Thyroid gland (tissue), 4 donors: ENCODE data around the gene PLD1. TPM values are rescaled to one million over a fixed set of nuclear protein-coding genes. Genes with fewer than 3 reads are reported as not detected.

ENCODE experiments used
- DNase-seq, 2 donors: peaks; one replicate each; pipeline ENCODE4 v3.0.0-alpha.2; 2019
- H3K27ac ChIP-seq, 3 donors: fragments of 200-600 bp; sonication (generic); 1 replicate in 2 of 3; 2 replicates in 1 of 3; pipeline ENCODE4 v1.5.1; 2016 to 2019; ENCODE audit warnings: mild to moderate bottlenecking in 1 of 3, moderate library complexity in 1 of 3
- H3K27me3 ChIP-seq: fragments of 200-600 bp; sonication (generic); one replicate; pipeline ENCODE4 v1.5.1; 2019
- H3K36me3 ChIP-seq, 2 donors: fragments of 200-600 bp; sonication (generic); one replicate each; pipeline ENCODE4 v1.5.1; 2016 to 2019
- H3K4me1 ChIP-seq, 2 donors: fragments of 200-600 bp; sonication (generic); one replicate each; pipeline ENCODE4 v1.5.1; 2017 to 2019
- H3K4me3 ChIP-seq, 3 donors: fragments of 200-600 bp; sonication (generic); replicated peaks in 1 of 3; 1 replicate in 2 of 3; 2 replicates in 1 of 3; pipeline ENCODE4 v1.5.1; 2016; ENCODE audit warnings: mild to moderate bottlenecking in 1 of 3
- H3K9me3 ChIP-seq: fragments of 200-600 bp; sonication (generic); one replicate; pipeline ENCODE4 v1.5.1; 2017
- CTCF ChIP-seq, 6 experiments: fragments of 200-600 bp in 3 of 6; fragments of 450-650 bp in 3 of 6; sonication (generic) in 3 of 6; IDR thresholded peaks; one replicate each; pipeline ENCODE4 v1.5.1; 2016 to 2019; ENCODE audit warnings: antibody characterized with exemption in 6 of 6, mild to moderate bottlenecking in 2 of 6, inconsistent platforms in 1 of 6, moderate library complexity in 1 of 6
- POLR2A ChIP-seq, 2 donors: fragments of 450-650 bp; IDR thresholded peaks; one replicate each; pipeline ENCODE4 v1.6.1; 2017; ENCODE audit warnings: antibody characterized with exemption in 2 of 2, mild to moderate bottlenecking in 2 of 2, moderate library complexity in 1 of 2
- WGBS, 2 donors: methylation state at CpG; one replicate each; pipeline ENCODE4 v1.1.5; 2017; 5-methylcytosine and 5-hydroxymethylcytosine counted together
- intact Hi-C: fragments of 100-400 bp; cut with DNase I; formaldehyde crosslinking; loops from one replicate; pipeline ENCODE4 v1.15.1; 2023
- total RNA-seq, 4 donors: library from RNA; depleted of rRNA; stranded (reverse); fragments of >200 nt; gene quantifications; one replicate each; pipeline ENCODE4 v1.2.3, GENCODE V29; 2016

Gene PLD1
- total RNA-seq, 4 donors from 2014 or later, result 13.0 to 21.7 (median 19.8) TPM

DNA sequence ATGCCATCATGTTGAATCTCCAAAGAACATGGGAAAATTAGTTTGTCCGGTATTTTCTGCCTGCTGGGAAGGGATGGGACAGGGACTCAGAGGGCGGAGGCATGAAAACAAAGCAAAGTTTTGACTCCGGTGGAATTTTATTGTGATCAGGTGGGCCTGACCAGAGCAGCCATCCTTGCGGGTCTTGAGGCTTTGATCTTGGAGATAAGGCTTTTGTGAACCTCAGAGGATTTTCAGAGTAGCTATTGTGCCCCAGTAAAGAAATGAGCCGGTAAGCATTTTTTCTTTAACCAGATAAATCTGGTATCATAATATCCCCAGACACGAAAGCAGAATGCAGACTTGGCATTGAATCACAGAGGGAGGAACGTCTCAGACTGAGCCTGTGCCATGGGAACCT, 250.7 kb downstream of the PLD1 start:
- TF ChIP-seq POLR2A (IDR thresholded peaks at IDR 0.05), result no peak
- TF ChIP-seq CTCF (IDR thresholded peaks at IDR 0.05), result no peak
- 74 to 84% methylated on average over 7 of the region's 7 CpGs for WGBS, 2 donors
- peaks cover 0 to 10% of the 10 kb centered on the region in 2 donors for H3K4me1 ChIP-seq
- H3K4me3 ChIP-seq, result no peak overlapping the region
- H3K36me3 ChIP-seq, result no peaks in the 10 kb centered on the region
- H3K27ac ChIP-seq, result no peak overlapping the region
- H3K27me3 ChIP-seq, result no peaks in the 10 kb centered on the region
- intact Hi-C loops, result no loop called here
- no peaks in the 10 kb centered on the region for H3K9me3 ChIP-seq
- DNase-seq, result no peak

DNA sequence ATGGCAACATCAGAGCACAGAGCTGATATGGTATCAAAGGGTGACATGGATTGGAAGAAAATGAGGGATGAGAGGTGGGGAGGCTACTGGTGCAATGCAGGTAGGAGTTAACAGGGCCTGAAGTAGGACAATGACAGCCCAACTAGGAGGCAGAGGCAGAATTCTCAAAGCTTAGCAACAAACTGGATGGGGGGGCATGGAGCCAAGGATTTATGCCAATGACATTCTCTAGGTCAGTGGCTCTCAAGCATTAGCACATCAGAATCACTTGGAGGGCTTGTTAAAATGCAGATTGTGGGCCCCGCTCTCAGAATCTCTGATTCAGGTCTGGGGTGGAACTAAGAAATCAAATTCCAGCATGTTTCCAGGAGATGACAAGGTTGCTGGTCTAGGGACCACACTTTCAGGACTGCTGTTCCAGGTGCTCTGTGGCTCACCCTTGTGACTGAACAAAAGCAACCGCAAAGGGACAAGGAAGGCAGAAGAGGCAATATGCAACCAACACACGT, 252.0 kb downstream of the PLD1 start:
- Histone ChIP-seq H3K27ac (no peak overlapping the region), H3K9me3 (no peaks in the 10 kb centered on the region), H3K27me3 (no peaks in the 10 kb centered on the region), H3K4me3 (no peak overlapping the region), H3K36me3 (no peaks in the 10 kb centered on the region), H3K4me1 (peaks cover 0 to 10% of the 10 kb centered on the region in 2 donors)
- 92 to 94% methylated on average over 3 of the region's 3 CpGs for WGBS, 2 donors
- DNase-seq, result no peak
- intact Hi-C loops, result no loop called here
- no peak for TF ChIP-seq CTCF (IDR thresholded peaks at IDR 0.05)
- TF ChIP-seq POLR2A (IDR thresholded peaks at IDR 0.05), result no peak

DNA sequence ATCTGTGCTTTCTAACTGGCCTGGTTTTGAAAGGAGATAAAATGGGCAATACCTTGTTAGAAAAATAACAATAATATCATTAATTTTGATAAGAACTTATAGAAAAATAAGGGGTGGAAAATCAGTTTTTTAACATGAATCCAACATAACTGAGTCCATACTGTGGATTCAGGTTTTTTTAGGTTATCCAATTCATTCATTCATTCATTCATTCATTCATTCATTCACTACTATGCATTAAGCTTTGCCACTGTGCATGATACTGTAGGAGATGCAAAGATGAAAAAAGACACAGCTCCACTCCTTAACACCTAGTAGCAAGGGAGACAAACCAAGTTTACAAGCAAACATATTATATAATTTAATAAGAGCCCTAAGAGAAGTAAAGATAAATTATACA, 253.1 kb downstream of the PLD1 start:
- no peak overlapping the region for H3K27ac ChIP-seq
- no peak overlapping the region for H3K4me3 ChIP-seq
- no peaks in the 10 kb centered on the region for H3K36me3 ChIP-seq
- no peak for TF ChIP-seq POLR2A (IDR thresholded peaks at IDR 0.05)
- no peak for TF ChIP-seq CTCF (IDR thresholded peaks at IDR 0.05)
- no peak for DNase-seq
- H3K4me1 ChIP-seq, result peaks cover 0 to 10% of the 10 kb centered on the region in 2 donors
- intact Hi-C loops, result no loop called here
- H3K9me3 ChIP-seq, result no peaks in the 10 kb centered on the region
- no peaks in the 10 kb centered on the region for H3K27me3 ChIP-seq

DNA sequence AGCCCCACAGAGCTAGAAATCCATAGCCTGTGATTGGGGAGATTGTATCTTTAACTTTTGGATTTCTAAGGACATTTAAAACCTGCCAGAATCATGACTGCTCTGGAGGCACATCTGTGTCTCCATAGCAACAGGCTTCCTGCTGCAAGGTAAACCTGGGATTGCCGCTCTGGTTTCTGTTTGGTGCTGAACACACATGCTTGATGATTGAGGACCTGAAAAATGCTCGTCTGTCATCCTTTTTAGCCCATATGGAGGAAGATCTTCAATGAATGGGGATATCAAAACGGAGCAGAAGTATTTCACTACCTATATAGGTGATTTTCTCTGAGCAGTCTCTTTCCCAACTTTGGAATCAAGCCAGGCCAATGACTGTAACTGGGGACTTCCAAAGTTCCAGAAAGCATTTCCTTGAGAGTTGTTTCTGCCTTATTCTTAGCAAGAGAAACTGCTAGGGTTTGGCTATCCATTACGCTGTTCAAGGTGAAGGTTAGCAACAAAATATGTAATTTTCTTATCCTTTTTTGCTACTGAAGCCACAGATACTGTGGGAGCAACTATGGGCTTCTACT, 253.6 kb downstream of the PLD1 start:
- WGBS, 2 donors, result 24 to 29% methylated on average over 4 of the region's 4 CpGs
- Histone ChIP-seq H3K36me3 (no peaks in the 10 kb centered on the region), H3K9me3 (no peaks in the 10 kb centered on the region), H3K4me1 (peaks cover 0 to 10% of the 10 kb centered on the region in 2 donors), H3K27me3 (no peaks in the 10 kb centered on the region), H3K27ac (no peak overlapping the region), H3K4me3 (no peak overlapping the region)
- DNase-seq, result peak; percentile 29 to 33
- intact Hi-C loops, result no loop called here
- TF ChIP-seq CTCF (IDR thresholded peaks at IDR 0.05), result no peak
- no peak for TF ChIP-seq POLR2A (IDR thresholded peaks at IDR 0.05)

DNA sequence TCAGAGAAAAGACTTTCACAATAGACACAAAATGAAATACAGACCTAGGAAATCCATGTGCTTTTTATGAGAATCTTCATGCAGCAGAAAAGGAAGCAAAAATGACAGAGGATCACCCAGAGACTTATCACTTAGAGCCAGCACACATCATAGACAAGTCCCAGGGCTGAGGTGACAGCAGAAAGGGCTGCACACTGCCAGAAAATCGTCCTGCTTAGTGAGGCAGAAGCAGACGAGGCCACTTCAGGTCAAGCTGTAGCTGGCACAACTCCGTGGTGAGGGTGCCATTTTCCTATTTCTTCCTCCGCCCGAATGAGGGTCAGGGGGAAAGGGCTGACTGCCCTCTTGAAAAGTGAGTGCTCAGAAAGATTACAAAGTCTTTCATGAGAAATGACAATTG, 254.1 kb downstream of the PLD1 start:
- DNase-seq, result peak; percentile 65
- Histone ChIP-seq H3K4me3 (no peak overlapping the region), H3K4me1 (peaks cover 0 to 10% of the 10 kb centered on the region in 2 donors), H3K36me3 (no peaks in the 10 kb centered on the region), H3K27me3 (no peaks in the 10 kb centered on the region), H3K27ac (no peak overlapping the region), H3K9me3 (no peaks in the 10 kb centered on the region)
- no peak for TF ChIP-seq POLR2A (IDR thresholded peaks at IDR 0.05)
- TF ChIP-seq CTCF (IDR thresholded peaks at IDR 0.05), result no peak
- 12 to 13% methylated on average over 5 of the region's 5 CpGs for WGBS, 2 donors
- intact Hi-C loops, result no loop called here
